Panc1 (cell line): ENCODE results near the gene SMAD3.

Experiments used
- POLR2AphosphoS5 ChIP-seq: IDR thresholded peaks from 2 replicates; pipeline ENCODE4 v1.6.1; 2012; ENCODE audit warnings: mild to moderate bottlenecking, low read depth, low read length, moderate library complexity
- SIN3A ChIP-seq: IDR thresholded peaks from 2 replicates; pipeline ENCODE4 v1.6.1; 2012; ENCODE audit warnings: low read depth, mild to moderate bottlenecking, low read length, moderate library complexity, borderline replicate concordance; ENCODE audit not compliant: insufficient read depth
- TCF7L2 ChIP-seq: IDR thresholded peaks from 2 replicates; pipeline ENCODE4 v1.6.1; 2011; ENCODE audit warnings: mild to moderate bottlenecking, low read depth, low read length, inconsistent platforms
- TF ChIP-seq, protein P1 (sequence below): fragments of 450-650 bp; IDR thresholded peaks from 2 replicates; pipeline ENCODE4 v1.5.1; 2017; ENCODE audit warnings: mild to moderate bottlenecking
- TF ChIP-seq, protein P2 (sequence below), 2 experiments: IDR thresholded peaks; 2 replicates each; pipeline ENCODE4 v1.6.1; 2011 to 2012; ENCODE audit warnings: low read depth in 2 of 2, control low read depth in 1 of 2, low read length in 1 of 2, mild to moderate bottlenecking in 1 of 2, moderate library complexity in 1 of 2; ENCODE audit not compliant: insufficient read depth in 1 of 2

DNA sequence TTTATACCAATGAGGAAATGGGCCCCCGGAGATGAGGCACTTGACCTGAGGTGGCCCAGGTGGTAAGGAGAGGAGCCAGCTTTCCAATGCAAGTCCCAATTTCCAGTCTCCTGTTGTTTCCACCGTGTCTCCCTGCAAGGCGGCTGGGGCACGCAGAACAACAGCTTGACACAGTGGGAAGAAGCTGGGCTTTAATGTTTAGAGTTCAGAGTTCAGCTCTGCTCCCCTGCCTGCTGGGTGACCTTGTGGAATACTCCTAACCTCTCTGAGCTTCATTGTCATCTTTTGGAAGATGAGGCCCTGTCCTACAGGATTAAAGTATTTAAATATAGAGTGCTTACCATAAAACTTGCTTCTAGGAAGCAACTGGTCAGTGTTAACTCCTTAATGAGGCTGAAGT is 80.3 kb downstream of the SMAD3 start:
- TF ChIP-seq, protein P1, sequence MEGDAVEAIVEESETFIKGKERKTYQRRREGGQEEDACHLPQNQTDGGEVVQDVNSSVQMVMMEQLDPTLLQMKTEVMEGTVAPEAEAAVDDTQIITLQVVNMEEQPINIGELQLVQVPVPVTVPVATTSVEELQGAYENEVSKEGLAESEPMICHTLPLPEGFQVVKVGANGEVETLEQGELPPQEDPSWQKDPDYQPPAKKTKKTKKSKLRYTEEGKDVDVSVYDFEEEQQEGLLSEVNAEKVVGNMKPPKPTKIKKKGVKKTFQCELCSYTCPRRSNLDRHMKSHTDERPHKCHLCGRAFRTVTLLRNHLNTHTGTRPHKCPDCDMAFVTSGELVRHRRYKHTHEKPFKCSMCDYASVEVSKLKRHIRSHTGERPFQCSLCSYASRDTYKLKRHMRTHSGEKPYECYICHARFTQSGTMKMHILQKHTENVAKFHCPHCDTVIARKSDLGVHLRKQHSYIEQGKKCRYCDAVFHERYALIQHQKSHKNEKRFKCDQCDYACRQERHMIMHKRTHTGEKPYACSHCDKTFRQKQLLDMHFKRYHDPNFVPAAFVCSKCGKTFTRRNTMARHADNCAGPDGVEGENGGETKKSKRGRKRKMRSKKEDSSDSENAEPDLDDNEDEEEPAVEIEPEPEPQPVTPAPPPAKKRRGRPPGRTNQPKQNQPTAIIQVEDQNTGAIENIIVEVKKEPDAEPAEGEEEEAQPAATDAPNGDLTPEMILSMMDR, result no peak
- TF ChIP-seq POLR2AphosphoS5 (no peak; the same call in 1 of the 2 replicates), TCF7L2 (no peak), SIN3A (no peak)
- TF ChIP-seq, protein P2, sequence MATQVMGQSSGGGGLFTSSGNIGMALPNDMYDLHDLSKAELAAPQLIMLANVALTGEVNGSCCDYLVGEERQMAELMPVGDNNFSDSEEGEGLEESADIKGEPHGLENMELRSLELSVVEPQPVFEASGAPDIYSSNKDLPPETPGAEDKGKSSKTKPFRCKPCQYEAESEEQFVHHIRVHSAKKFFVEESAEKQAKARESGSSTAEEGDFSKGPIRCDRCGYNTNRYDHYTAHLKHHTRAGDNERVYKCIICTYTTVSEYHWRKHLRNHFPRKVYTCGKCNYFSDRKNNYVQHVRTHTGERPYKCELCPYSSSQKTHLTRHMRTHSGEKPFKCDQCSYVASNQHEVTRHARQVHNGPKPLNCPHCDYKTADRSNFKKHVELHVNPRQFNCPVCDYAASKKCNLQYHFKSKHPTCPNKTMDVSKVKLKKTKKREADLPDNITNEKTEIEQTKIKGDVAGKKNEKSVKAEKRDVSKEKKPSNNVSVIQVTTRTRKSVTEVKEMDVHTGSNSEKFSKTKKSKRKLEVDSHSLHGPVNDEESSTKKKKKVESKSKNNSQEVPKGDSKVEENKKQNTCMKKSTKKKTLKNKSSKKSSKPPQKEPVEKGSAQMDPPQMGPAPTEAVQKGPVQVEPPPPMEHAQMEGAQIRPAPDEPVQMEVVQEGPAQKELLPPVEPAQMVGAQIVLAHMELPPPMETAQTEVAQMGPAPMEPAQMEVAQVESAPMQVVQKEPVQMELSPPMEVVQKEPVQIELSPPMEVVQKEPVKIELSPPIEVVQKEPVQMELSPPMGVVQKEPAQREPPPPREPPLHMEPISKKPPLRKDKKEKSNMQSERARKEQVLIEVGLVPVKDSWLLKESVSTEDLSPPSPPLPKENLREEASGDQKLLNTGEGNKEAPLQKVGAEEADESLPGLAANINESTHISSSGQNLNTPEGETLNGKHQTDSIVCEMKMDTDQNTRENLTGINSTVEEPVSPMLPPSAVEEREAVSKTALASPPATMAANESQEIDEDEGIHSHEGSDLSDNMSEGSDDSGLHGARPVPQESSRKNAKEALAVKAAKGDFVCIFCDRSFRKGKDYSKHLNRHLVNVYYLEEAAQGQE (IDR thresholded peaks at IDR 0.05; ENCODE audit: insufficient read depth in 1 of 2, low read depth in 2 of 2, low read length in 1 of 2), result no peak
